ENCODE measurements around the gene KIF18B.
A peak's percentile ranks its signal among the peaks of the same experiment; 100 is the strongest.

The KIF18B gene

DNA sequence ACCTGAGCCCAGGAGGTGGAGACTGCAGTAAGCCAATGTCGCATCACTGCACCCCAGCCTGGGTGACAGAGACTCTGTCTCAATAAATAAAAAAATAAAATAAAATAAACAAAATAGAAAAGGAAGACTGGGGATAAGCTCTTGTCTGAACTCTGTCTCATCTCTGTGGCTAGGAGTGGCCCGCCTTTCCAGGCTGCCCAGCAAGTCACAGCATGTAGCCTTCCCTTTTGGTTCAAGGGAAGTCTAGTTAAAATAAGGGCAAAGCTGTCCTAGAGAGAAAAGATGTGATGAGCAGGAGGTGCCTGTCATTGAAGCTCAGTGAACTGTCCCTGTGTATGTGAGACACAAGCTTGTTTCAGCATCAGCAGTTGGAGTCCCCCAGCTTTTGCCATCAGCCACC lies 29.6 kb downstream of the KIF18B start:
- no peak for TF ChIP-seq FOXM1 (IDR thresholded peaks at IDR 0.05; ENCODE audit: borderline replicate concordance, low read depth)
- TF ChIP-seq, protein P1, sequence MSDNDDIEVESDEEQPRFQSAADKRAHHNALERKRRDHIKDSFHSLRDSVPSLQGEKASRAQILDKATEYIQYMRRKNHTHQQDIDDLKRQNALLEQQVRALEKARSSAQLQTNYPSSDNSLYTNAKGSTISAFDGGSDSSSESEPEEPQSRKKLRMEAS (IDR thresholded peaks at IDR 0.05) = no peak

DNA sequence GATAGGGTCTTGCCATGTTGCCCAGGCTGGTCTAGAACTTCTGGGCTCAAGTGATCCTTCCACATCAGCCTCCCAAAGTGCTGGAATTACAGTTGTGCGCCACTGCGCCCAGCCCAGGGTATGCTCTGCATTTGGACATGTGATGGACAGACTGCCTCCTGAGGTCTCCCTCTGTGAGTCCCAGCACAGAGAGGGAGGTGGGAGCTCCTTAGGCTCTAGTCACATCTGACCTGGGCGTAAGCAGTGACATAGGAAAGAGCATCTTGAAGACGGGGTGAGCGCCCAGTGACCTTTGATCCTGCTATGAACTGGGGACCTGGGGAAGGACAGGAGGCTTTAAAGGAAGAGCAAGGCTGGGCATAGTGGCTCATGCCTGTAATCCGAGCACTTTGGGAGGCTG lies 30.1 kb downstream of the KIF18B start:
- no peak for TF ChIP-seq NFIC (IDR thresholded peaks at IDR 0.05)
- no peak for TF ChIP-seq TCF12 (IDR thresholded peaks at IDR 0.05; ENCODE audit: low read depth)
- no peak for TF ChIP-seq FOXM1 (IDR thresholded peaks at IDR 0.05; ENCODE audit: borderline replicate concordance, low read depth)
- no peak for TF ChIP-seq ZBTB7A (IDR thresholded peaks at IDR 0.05; ENCODE audit: low read depth)
- TF ChIP-seq, protein P2, sequence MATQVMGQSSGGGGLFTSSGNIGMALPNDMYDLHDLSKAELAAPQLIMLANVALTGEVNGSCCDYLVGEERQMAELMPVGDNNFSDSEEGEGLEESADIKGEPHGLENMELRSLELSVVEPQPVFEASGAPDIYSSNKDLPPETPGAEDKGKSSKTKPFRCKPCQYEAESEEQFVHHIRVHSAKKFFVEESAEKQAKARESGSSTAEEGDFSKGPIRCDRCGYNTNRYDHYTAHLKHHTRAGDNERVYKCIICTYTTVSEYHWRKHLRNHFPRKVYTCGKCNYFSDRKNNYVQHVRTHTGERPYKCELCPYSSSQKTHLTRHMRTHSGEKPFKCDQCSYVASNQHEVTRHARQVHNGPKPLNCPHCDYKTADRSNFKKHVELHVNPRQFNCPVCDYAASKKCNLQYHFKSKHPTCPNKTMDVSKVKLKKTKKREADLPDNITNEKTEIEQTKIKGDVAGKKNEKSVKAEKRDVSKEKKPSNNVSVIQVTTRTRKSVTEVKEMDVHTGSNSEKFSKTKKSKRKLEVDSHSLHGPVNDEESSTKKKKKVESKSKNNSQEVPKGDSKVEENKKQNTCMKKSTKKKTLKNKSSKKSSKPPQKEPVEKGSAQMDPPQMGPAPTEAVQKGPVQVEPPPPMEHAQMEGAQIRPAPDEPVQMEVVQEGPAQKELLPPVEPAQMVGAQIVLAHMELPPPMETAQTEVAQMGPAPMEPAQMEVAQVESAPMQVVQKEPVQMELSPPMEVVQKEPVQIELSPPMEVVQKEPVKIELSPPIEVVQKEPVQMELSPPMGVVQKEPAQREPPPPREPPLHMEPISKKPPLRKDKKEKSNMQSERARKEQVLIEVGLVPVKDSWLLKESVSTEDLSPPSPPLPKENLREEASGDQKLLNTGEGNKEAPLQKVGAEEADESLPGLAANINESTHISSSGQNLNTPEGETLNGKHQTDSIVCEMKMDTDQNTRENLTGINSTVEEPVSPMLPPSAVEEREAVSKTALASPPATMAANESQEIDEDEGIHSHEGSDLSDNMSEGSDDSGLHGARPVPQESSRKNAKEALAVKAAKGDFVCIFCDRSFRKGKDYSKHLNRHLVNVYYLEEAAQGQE (IDR thresholded peaks at IDR 0.05; ENCODE audit: low read depth) = no peak
- no peak for TF ChIP-seq CEBPB (IDR thresholded peaks at IDR 0.05)
- TF ChIP-seq, protein P3, sequence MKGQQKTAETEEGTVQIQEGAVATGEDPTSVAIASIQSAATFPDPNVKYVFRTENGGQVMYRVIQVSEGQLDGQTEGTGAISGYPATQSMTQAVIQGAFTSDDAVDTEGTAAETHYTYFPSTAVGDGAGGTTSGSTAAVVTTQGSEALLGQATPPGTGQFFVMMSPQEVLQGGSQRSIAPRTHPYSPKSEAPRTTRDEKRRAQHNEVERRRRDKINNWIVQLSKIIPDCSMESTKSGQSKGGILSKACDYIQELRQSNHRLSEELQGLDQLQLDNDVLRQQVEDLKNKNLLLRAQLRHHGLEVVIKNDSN (IDR thresholded peaks at IDR 0.05) = no peak
- no peak for TF ChIP-seq TAF1 (IDR thresholded peaks at IDR 0.05; ENCODE audit: low read depth)
- TF ChIP-seq, protein P1 (IDR thresholded peaks at IDR 0.05) = no peak
- TF ChIP-seq TEAD4 (IDR thresholded peaks at IDR 0.05) = no peak
- TF ChIP-seq YY1 (IDR thresholded peaks at IDR 0.05; ENCODE audit: low read depth) = no peak

DNA sequence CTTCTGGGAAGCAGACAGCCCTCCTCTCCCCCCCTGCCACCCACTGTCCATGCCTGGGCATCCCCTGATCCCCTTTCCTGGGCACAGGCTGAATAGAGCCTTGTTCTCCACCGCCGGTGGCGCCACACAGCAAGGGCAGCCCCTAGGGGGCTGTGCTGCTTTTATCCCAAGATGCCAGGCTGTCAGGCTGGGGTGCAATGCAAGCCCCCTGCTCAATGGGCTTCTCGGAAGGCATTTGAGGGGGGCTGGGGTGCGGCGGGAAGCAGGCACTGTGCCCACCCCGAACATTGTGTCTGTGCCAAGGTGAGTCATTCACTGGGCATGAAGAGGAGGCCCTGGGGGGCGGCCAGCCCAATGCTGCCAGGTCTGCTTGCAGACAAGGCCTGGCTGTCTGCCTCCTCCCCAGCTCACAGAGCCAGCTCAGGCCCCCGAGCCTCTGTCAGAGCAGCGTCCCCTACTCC lies 30.8 kb downstream of the KIF18B start:
- TF ChIP-seq TCF12 (IDR thresholded peaks at IDR 0.05; ENCODE audit: low read depth) = peak; percentile 41; the same call in 1 of the 2 replicates
- TF ChIP-seq ZBTB7A (IDR thresholded peaks at IDR 0.05; ENCODE audit: low read depth) = peak; percentile 87
- TF ChIP-seq CREB1 (IDR thresholded peaks at IDR 0.05; ENCODE audit: low read depth) = no peak
- TF ChIP-seq TEAD4 (IDR thresholded peaks at IDR 0.05) = peak; percentile 62
- peak; percentile 94 for TF ChIP-seq NFIC (IDR thresholded peaks at IDR 0.05)
- peak; percentile 52; the same call in 1 of the 2 replicates for TF ChIP-seq EP300 (IDR thresholded peaks at IDR 0.05; ENCODE audit: borderline replicate concordance)
- TF ChIP-seq EGR1 (IDR thresholded peaks at IDR 0.05) = no peak

DNA sequence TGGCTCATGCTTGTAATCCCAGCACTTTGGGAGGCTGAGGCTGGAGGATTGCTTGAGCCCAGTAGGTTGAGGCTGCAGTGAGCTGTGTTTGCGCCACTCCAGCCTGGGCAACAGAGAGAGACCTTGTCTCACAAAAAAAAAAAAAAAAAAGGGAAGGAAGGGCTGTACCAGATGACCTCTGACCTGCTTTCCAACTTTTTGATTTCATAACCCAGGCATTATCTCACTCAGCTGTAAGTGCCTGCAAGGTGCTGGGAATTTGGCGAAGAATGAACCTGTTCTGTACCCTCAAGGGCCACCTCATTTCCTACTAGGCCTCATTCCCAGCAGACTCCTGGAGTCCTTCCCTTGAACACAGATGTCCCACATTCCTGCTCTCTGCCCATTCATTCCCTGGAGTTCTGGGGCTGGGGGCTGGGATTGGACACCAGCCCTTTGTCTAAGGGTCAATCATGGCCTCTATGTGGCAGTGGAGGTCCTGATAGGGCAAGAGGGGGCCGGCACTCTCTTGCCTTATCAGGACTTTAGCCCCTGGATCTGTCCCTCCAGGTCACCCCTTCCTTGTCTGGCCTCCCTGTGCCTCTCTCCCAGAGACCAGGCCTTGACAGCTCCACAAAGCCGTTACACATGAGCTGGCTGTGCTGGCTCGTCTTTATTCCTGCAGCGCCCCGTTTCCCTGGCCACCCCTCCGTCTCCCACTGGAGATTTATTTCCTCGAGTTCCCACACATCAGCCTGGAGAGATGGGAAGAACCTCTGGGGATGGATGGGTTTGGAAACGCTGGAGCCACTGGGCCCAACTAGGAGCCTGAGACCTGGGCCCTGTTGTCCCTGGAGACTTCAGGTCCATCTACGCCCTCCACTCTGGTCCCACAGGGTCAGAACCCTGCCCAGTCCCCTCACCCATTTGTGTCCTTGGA lies 31.5 kb downstream of the KIF18B start:
- TF ChIP-seq, protein P2 (IDR thresholded peaks at IDR 0.05; ENCODE audit: low read depth) = no peak
- TF ChIP-seq FOXM1 (IDR thresholded peaks at IDR 0.05; ENCODE audit: borderline replicate concordance, low read depth) (no peak), YY1 (IDR thresholded peaks at IDR 0.05; ENCODE audit: low read depth) (no peak), CEBPB (IDR thresholded peaks at IDR 0.05) (no peak), EGR1 (IDR thresholded peaks at IDR 0.05) (no peak), RAD21 (IDR thresholded peaks at IDR 0.05; ENCODE audit: low read depth) (no peak), NFIC (IDR thresholded peaks at IDR 0.05) (no peak), CREB1 (IDR thresholded peaks at IDR 0.05; ENCODE audit: low read depth) (no peak), EP300 (IDR thresholded peaks at IDR 0.05; ENCODE audit: borderline replicate concordance) (no peak), TEAD4 (IDR thresholded peaks at IDR 0.05) (no peak), ZBTB7A (IDR thresholded peaks at IDR 0.05; ENCODE audit: low read depth) (no peak), TAF1 (IDR thresholded peaks at IDR 0.05; ENCODE audit: low read depth) (no peak), TCF12 (IDR thresholded peaks at IDR 0.05; ENCODE audit: low read depth) (no peak)
- TF ChIP-seq, protein P3 (IDR thresholded peaks at IDR 0.05) = no peak
- TF ChIP-seq, protein P1 (IDR thresholded peaks at IDR 0.05) = no peak

DNA sequence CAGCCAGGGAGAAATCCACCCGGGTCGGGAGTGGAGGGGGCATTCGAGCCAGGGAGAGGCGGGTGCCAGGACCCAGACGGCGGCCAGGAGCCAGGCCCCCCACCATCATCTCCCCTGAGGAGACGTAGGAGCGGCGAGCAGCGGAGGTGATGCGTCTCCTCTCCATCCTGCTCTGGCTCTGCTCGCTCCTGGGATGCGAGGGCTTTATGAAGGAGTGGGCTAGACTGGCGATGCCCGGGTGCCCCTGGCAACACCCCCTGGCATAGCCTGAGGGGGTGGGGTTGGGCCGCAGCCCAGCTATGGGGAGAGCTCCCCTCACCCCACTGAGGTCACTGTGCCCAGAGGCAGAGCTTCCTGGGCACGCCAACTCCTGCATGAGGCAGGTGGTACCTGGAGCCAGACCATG lies 32.2 kb downstream of the KIF18B start, which contains the start of gene GFAP:
Gene GFAP, minus strand, starts transcription at position 180 of the 406 bp plus-strand sequence. Its CDS starts 14 bp downstream, at position 166.
- no peak for TF ChIP-seq TEAD4 (IDR thresholded peaks at IDR 0.05)
- no peak for TF ChIP-seq FOXM1 (IDR thresholded peaks at IDR 0.05; ENCODE audit: borderline replicate concordance, low read depth)
- TF ChIP-seq, protein P1 (IDR thresholded peaks at IDR 0.05) = no peak

All from Ishikawa (cell line).